Naive thymus-derived CD4-positive, alpha-beta T cell (primary cell): ENCODE results near the gene SLC12A9. TPM values are rescaled to one million over a fixed set of nuclear protein-coding genes. Genes with fewer than 3 reads are reported as not detected.
A peak's percentile ranks its signal among the peaks of the same experiment; 100 is the strongest.

Experiments
- ATAC-seq: fragments of 150-1000 bp; cut with Tn5 transposase; 2 replicates; pipeline ENCODE4 v1.10.0; 2021; ENCODE audit warnings: mild to moderate bottlenecking, moderate library complexity
- CTCF ChIA-PET: fragments of 350-600 bp; sonication (Branson Sonifier 250); formaldehyde crosslinking; loops from one replicate; lab custom pipeline; 2021; ENCODE audit warnings: antibody characterized with exemption; lab: Charles Lee
- POLR2A ChIA-PET: fragments of 350-600 bp; sonication (Branson Sonifier 250); formaldehyde crosslinking; loops from one replicate; lab custom pipeline; 2021; ENCODE audit warnings: antibody characterized with exemption, inconsistent platforms; lab: Charles Lee
- DNase-seq, 9 donors: peaks; one replicate each; pipeline versions ENCODE4 v3.0.0 to v3.0.0-alpha.2; 2020 to 2022; ENCODE audit warnings: mixed read lengths in 1 of 9
- H3K27ac ChIP-seq: one replicate; pipeline ENCODE4 v1.7.0; 2013; ENCODE audit warnings: mild to moderate bottlenecking, low read depth, low read length, moderate library complexity
- H3K27me3 ChIP-seq, 2 donors: one replicate each; pipeline ENCODE4 v1.7.0; 2013; ENCODE audit warnings: low read length in 2 of 2, mild to moderate bottlenecking in 2 of 2, moderate library complexity in 2 of 2; ENCODE audit not compliant: control insufficient read depth in 2 of 2, insufficient read depth in 2 of 2
- H3K36me3 ChIP-seq, 3 experiments: 1 replicate in 2 of 3; 2 replicates in 1 of 3; pipeline ENCODE4 v1.7.0; 2013; ENCODE audit warnings: low read length in 3 of 3, mild to moderate bottlenecking in 3 of 3, moderate library complexity in 1 of 3; ENCODE audit not compliant: insufficient read depth in 3 of 3, control insufficient read depth in 2 of 3
- H3K4me1 ChIP-seq, 2 donors: one replicate each; pipeline ENCODE4 v1.7.0; 2013; ENCODE audit warnings: low read length in 2 of 2, mild to moderate bottlenecking in 2 of 2, moderate library complexity in 1 of 2; ENCODE audit not compliant: control insufficient read depth in 2 of 2, insufficient read depth in 2 of 2
- H3K4me3 ChIP-seq: 2 replicates; pipeline ENCODE4 v1.7.0; 2013; ENCODE audit warnings: mild to moderate bottlenecking, low read length
- H3K9me3 ChIP-seq, 3 experiments: 1 replicate in 2 of 3; 2 replicates in 1 of 3; pipeline ENCODE4 v1.7.0; 2013; ENCODE audit warnings: low read length in 3 of 3; ENCODE audit not compliant: control insufficient read depth in 2 of 3
- H3K27ac Mint-ChIP-seq, 9 donors: one replicate each; pipeline ENCODE4 v1.8.0; 2020 to 2022; ENCODE audit warnings: mixed read lengths in 9 of 9, mild to moderate bottlenecking in 8 of 9, moderate library complexity in 5 of 9, inconsistent platforms in 2 of 9
- H3K27me3 Mint-ChIP-seq, 5 donors: one replicate each; pipeline ENCODE4 v1.8.0; 2021 to 2022; ENCODE audit warnings: mixed read lengths in 5 of 5, mild to moderate bottlenecking in 1 of 5
- H3K36me3 Mint-ChIP-seq, 5 donors: one replicate each; pipeline ENCODE4 v1.8.0; 2020 to 2022; ENCODE audit warnings: mixed read lengths in 5 of 5, mild to moderate bottlenecking in 3 of 5, inconsistent platforms in 1 of 5
- H3K4me1 Mint-ChIP-seq, 7 donors: one replicate each; pipeline ENCODE4 v1.8.0; 2020 to 2022; ENCODE audit warnings: mixed read lengths in 7 of 7, mild to moderate bottlenecking in 3 of 7, inconsistent platforms in 1 of 7
- H3K4me3 Mint-ChIP-seq, 10 donors: one replicate each; pipeline ENCODE4 v1.8.0; 2020 to 2022; ENCODE audit warnings: mild to moderate bottlenecking in 10 of 10, mixed read lengths in 10 of 10, moderate library complexity in 6 of 10, inconsistent platforms in 2 of 10
- H3K9me3 Mint-ChIP-seq, 11 donors: one replicate each; pipeline ENCODE4 v1.8.0; 2020 to 2022; ENCODE audit warnings: mixed read lengths in 11 of 11, mild to moderate bottlenecking in 4 of 11, inconsistent platforms in 1 of 11, moderate library complexity in 1 of 11
- intact Hi-C, 2 donors: fragments of 100-400 bp; cut with micrococcal nuclease; formaldehyde crosslinking; loops; one replicate each; pipeline ENCODE4 v1.15.1; 2023
- polyA plus RNA-seq, 2 donors: library from polyadenylated mRNA; unstranded; fragments of 300-500 nt; fragmentation: Illumina TruSeq; gene quantifications; one replicate each; pipeline ENCODE4 v1.2.3, GENCODE V29; 2021
- total RNA-seq, 6 experiments: library from RNA in 5 of 6; stranded (reverse) in 5 of 6; gene quantifications; 1 replicate in 5 of 6; 2 replicates in 1 of 6; pipeline ENCODE4 v1.2.3 and lab custom pipeline; 2021 to 2026

The SLC12A9 gene
- total and polyA plus RNA-seq, 7 experiments from 2014 or later, result 5.0 to 78.6 (median 58.3) TPM

DNA sequence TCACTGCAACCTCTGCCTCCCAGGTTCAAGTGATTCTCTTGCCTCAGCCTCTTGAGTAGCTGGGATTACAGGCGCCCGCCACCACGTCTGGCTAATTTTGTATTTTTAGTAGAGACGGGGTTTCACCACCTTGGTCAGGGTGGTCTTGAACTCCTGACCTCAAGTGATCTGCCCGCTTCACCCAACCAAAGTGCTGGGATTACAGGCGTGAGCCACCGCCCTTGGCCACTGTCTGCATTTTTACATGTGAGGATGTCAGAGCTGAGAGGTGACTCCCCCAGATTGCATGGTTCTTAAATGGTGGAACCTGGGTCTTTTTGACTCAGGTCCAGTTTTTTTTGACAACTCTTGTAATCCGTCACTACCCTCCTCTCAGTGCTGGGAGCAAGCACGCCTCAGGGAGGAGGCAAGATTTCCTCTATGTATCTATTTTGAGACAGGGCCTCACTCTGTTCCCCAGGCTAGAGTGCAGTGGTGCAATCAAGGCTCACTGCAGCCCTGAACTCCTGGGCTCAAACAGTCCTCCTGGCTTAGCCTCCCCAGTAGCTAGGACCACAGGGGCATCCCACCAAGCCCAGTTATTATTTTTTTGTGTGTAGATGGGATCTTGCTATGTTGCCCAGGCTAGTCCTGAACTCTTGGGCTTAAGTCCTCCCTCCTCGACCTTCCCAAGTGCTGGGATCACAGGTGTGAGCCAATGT lies 21.2 kb downstream of the SLC12A9 start:
- DNase-seq, result no peak
- intact Hi-C loops, result loop anchor here (1.0 to 10.0 kb wide), 4 partner anchors 21 to 371 kb away; partner anchors contain the start of genes FIS1 (in 1 of the 2), PLOD3 (in 1 of the 2) and SLC12A9 (in 1 of the 2)
- Histone ChIP-seq H3K27me3 (no peaks in the 10 kb centered on the region), H3K27ac (peak overlapping the region; percentile 94), H3K36me3 (peaks cover 0 to 14% (median 6%) of the 10 kb centered on the region in 3 experiments), H3K4me1 (peaks cover 22 to 27% of the 10 kb centered on the region in 2 donors), H3K4me3 (peak overlapping the region; percentile 78), H3K9me3 (no peaks in the 10 kb centered on the region)
- Mint-ChIP-seq H3K27me3 (no peaks in the 10 kb centered on the region), H3K9me3 (peaks cover 0 to 6% (median 0%) of the 10 kb centered on the region in 11 donors), H3K4me1 (peaks cover 17 to 47% (median 42%) of the 10 kb centered on the region in 7 donors), H3K27ac (peak overlapping the region; percentile 97 to 99 (median 98)), H3K36me3 (peaks cover 9 to 24% (median 12%) of the 10 kb centered on the region in 5 donors), H3K4me3 (peak overlapping the region; percentile 96 to 100 (median 98))
- ChIA-PET POLR2A (interaction anchor here (1.1 to 7.6 kb wide), 7 partner anchors 12 to 288 kb away, joined by 3 to 161 read pairs (median 4); partner anchors contain the start of genes FBXO24, LRCH4, POP7 and SLC12A9), CTCF (no interaction called here)
- ATAC-seq, result no peak

DNA sequence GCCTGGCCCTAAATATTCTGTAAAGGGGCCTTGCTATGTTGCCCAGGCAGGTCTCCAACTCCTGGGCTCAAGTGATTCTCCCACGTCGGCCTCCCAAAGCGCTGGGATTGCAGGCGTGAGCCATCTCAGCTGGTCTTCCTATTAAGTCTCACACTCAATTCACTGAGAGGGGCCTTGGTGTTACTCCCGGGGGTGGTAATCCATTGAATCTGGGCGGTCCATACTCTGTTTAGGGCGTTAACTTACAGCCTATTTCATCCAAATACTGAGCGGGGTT lies 21.7 kb downstream of the SLC12A9 start:
- H3K4me3 ChIP-seq, result peak overlapping the region; percentile 78
- peaks cover 0 to 14% (median 6%) of the 10 kb centered on the region in 3 experiments for H3K36me3 ChIP-seq
- Mint-ChIP-seq H3K9me3 (peaks cover 0 to 6% (median 0%) of the 10 kb centered on the region in 11 donors), H3K27me3 (no peaks in the 10 kb centered on the region), H3K27ac (peak overlapping the region; percentile 97 to 99 (median 98)), H3K4me1 (peaks cover 22 to 50% (median 47%) of the 10 kb centered on the region in 7 donors), H3K36me3 (peaks cover 9 to 26% (median 12%) of the 10 kb centered on the region in 5 donors), H3K4me3 (peak overlapping the region; percentile 96 to 100 (median 98))
- ATAC-seq (no peak), DNase-seq (no peak)
- no peaks in the 10 kb centered on the region for H3K9me3 ChIP-seq
- peaks cover 22 to 27% of the 10 kb centered on the region in 2 donors for H3K4me1 ChIP-seq
- H3K27ac ChIP-seq, result peak overlapping the region; percentile 94
- intact Hi-C loops, result loop anchor here (1.0 to 10.0 kb wide), 4 partner anchors 21 to 371 kb away; partner anchors contain the start of genes FIS1 (in 1 of the 2), PLOD3 (in 1 of the 2) and SLC12A9 (in 1 of the 2)
- ChIA-PET POLR2A (interaction anchor here (1.5 to 7.6 kb wide), 5 partner anchors 13 to 211 kb away, joined by 4 to 161 read pairs (median 13); partner anchors contain the start of genes POP7, SLC12A9, TRIM56 and UFSP1), CTCF (no interaction called here)
- no peaks in the 10 kb centered on the region for H3K27me3 ChIP-seq

DNA sequence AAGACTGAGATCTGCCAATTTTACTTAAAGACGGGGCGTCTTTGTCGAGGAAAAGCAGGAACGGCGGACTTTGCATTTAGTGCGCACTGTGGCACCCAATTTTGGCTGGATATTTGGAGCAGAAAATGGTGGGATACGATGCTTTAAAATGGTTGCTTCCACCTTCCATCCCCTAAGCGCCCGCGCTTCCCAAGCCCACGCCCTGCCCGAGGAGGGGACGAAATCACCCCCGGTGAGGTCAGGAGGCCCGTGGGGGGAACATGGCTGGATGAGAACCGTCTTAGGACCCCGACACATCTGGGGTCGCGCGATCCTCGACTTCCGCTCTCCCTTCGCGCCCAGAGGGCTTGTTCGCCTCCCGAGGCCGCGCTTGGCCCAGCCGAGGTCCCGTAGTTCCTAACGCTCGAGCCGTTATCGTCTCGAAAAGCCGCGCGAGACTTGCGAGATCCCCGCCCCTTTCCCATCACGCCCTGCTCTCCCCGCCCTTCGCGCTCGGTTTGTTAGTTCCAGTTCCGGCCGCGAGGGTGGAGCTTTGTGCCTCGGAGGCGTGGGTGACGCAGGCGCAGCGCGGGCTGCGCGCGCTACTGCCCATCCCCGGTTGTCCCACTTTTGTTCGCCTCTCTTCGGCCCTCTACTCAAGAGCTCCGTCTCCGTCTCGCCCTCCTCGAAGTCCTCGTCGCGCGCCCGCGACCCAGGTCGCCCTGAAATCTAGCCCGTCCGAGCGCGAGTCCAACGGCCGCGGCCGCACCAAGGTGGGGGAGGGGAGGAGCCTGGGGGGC lies 22.3 kb downstream of the SLC12A9 start, which contains the start of gene SRRT:
TSS of gene SRRT (plus strand) at position 527 of the 779 bp plus-strand sequence. CDS start 488 bp downstream, outside the sequence.
- CTCF ChIA-PET, result interaction anchor here (1.0 to 1.5 kb wide), 3 partner anchors 12 to 169 kb away, joined by 3 to 6 read pairs (median 3); partner anchors contain the start of gene SLC12A9
- intact Hi-C loops, result loop anchor here (1.0 to 10.0 kb wide), 10 partner anchors 7 to 446 kb away; partner anchors contain the start of genes SLC12A9 (in 2 of the 2), UFSP1 (in 2 of the 2), FIS1 (in 1 of the 2) and MEPCE (in 1 of the 2)
- peak within 1 kb of the TSS; percentile 94 for H3K27ac ChIP-seq

DNA sequence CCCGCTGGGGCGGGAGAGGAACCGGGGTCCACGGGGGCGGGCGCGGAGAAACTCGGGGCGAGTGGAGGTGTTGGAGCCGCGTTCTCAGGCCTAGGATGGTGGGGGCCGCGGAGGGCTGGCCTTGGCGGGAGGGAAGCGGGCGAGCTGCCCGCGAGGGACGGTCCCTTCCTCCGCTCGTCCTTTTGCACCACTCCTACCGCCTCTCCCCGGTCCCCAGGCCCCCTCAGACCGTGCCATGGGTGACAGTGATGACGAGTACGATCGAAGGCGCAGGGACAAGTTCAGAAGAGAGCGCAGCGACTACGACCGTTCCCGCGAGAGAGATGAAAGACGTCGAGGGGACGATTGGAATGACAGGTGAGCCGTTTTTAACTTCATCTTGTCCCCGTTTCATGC lies 22.8 kb downstream of the SLC12A9 start:
- H3K4me3 ChIP-seq, result peak overlapping the region; percentile 78
- peak overlapping the region; percentile 94 for H3K27ac ChIP-seq
- ATAC-seq (peak; percentile 23), DNase-seq (peak in 4 of 9 donors; percentile 22 to 49 (median 29))
- H3K36me3 ChIP-seq, result peaks cover 3 to 22% (median 6%) of the 10 kb centered on the region in 3 experiments
- H3K27ac Mint-ChIP-seq, result peak overlapping the region; percentile 97 to 99 (median 98)
- peaks cover 9 to 34% (median 17%) of the 10 kb centered on the region in 5 donors for H3K36me3 Mint-ChIP-seq
- H3K27me3 Mint-ChIP-seq, result no peaks in the 10 kb centered on the region
- no peaks in the 10 kb centered on the region for H3K9me3 ChIP-seq
- H3K4me1 ChIP-seq, result peaks cover 22 to 30% of the 10 kb centered on the region in 2 donors
- POLR2A ChIA-PET, result interaction anchor here (0.6 to 7.6 kb wide), 19 partner anchors 8 to 1996 kb away, joined by 3 to 161 read pairs (median 4); partner anchors contain the start of genes FBXO24, LRCH4, PLOD3 and SLC12A9
- CTCF ChIA-PET, result interaction anchor here (1.0 to 1.5 kb wide), 3 partner anchors 12 to 170 kb away, joined by 3 to 6 read pairs (median 3); partner anchors contain the start of gene SLC12A9
- no peaks in the 10 kb centered on the region for H3K27me3 ChIP-seq
- peaks cover 0 to 6% (median 0%) of the 10 kb centered on the region in 11 donors for H3K9me3 Mint-ChIP-seq
- intact Hi-C loops, result loop anchor here (1.0 to 10.0 kb wide), 9 partner anchors 8 to 447 kb away; partner anchors contain the start of genes SLC12A9 (in 2 of the 2), UFSP1 (in 2 of the 2), FIS1 (in 1 of the 2) and MEPCE (in 1 of the 2)
- H3K4me1 Mint-ChIP-seq, result peaks cover 32 to 59% (median 57%) of the 10 kb centered on the region in 7 donors
- peak overlapping the region; percentile 96 to 100 (median 98) for H3K4me3 Mint-ChIP-seq

More for the DNA sequence above, 22.3 kb downstream of the SLC12A9 start, which contains the start of gene SRRT:
- peaks cover 27 to 55% (median 52%) of the 10 kb centered on the region in 7 donors for H3K4me1 Mint-ChIP-seq
- Histone ChIP-seq H3K27me3 (no peaks in the 10 kb centered on the region), H3K9me3 (no peaks in the 10 kb centered on the region), H3K36me3 (peaks cover 3 to 18% (median 6%) of the 10 kb centered on the region in 3 experiments), H3K4me3 (peak within 1 kb of the TSS; percentile 78), H3K4me1 (peaks cover 22 to 30% of the 10 kb centered on the region in 2 donors)
- H3K9me3 Mint-ChIP-seq, result peaks cover 0 to 6% (median 0%) of the 10 kb centered on the region in 11 donors
- peak; percentile 98 for ATAC-seq
- H3K27ac Mint-ChIP-seq, result peak within 1 kb of the TSS; percentile 97 to 99 (median 98)
- peak; percentile 92 to 99 (median 97) for DNase-seq
- POLR2A ChIA-PET, result interaction anchor here (0.6 to 7.6 kb wide), 19 partner anchors 8 to 1995 kb away, joined by 3 to 161 read pairs (median 4); partner anchors contain the start of genes FBXO24, LRCH4, PLOD3 and POP7
- H3K36me3 Mint-ChIP-seq, result peaks cover 9 to 30% (median 14%) of the 10 kb centered on the region in 5 donors
- H3K4me3 Mint-ChIP-seq, result peak within 1 kb of the TSS; percentile 96 to 100 (median 98)
- no peaks in the 10 kb centered on the region for H3K27me3 Mint-ChIP-seq

DNA sequence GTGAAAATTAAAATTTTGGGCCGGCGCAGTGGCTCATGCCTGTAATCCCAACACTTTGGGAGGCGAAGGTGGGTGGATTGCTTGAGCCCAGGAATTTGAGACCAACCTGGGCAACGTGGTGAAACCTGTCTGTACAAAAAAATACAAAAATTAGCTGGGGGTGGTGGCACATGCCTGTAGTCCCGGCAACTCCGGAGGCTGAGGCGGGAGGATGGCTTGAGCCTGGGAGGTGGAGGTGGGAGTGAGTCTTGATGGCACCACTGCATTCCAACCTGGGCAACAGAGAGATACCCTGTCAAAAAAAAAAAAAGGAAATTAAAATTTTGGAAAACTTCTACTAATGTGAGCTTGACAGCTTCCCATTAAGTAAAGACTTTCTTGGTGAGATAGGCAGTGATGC lies 25.5 kb downstream of the SLC12A9 start:
- Mint-ChIP-seq H3K27ac (peak overlapping the region in 6 of 9 donors; percentile 3 to 67 (median 28)), H3K36me3 (peaks cover 5 to 41% (median 19%) of the 10 kb centered on the region in 5 donors), H3K9me3 (peaks cover 0 to 6% (median 0%) of the 10 kb centered on the region in 11 donors), H3K27me3 (no peaks in the 10 kb centered on the region), H3K4me1 (peaks cover 37 to 69% (median 59%) of the 10 kb centered on the region in 7 donors), H3K4me3 (peak overlapping the region in 6 of 10 donors; percentile 3 to 66 (median 18))
- ChIA-PET CTCF (interaction anchor here (1.3 kb wide), 1 partner anchor 12 kb away, joined by 5 read pairs; the partner anchor contains the start of gene UFSP1), POLR2A (interaction anchor here (7.6 kb wide), 1 partner anchor 9 kb away, joined by 161 read pairs; the partner anchor contains the start of gene UFSP1)
- intact Hi-C loops, result loop anchor here in 1 of 2 donors (10.0 kb wide), 1 partner anchor 367 kb away; the partner anchor contains the start of gene FIS1
- Histone ChIP-seq H3K4me3 (no peak overlapping the region), H3K9me3 (no peaks in the 10 kb centered on the region), H3K36me3 (peaks cover 11 to 44% (median 21%) of the 10 kb centered on the region in 3 experiments), H3K4me1 (peaks cover 22 to 30% of the 10 kb centered on the region in 2 donors), H3K27me3 (no peaks in the 10 kb centered on the region), H3K27ac (no peak overlapping the region)
- DNase-seq, result no peak
- no peak for ATAC-seq
